Smooth muscle cell of bladder (primary cell): Measurements from ENCODE around the gene OR10R2. TPM values are rescaled to one million over a fixed set of nuclear protein-coding genes. Genes with fewer than 3 reads are reported as not detected.

Experiments used
- total RNA-seq: library from RNA; depleted of rRNA; stranded (reverse); fragments of >200 nt; gene quantifications from 2 replicates; pipeline ENCODE4 v1.2.3, GENCODE V29; 2014

Gene OR10R2
- not detected in 2 replicates for total RNA-seq

GRCh38 chr1:158471920-158472319 lies at the start of gene OR10R2:
TSS of gene OR10R2 (plus strand) at chr1:158472220. CDS start at chr1:158472326, 106 bp downstream.

GRCh38 chr1:158426137-158426536 lies 45.9 kb upstream of the OR10R2 start, which contains the start of gene OR10K2:
TSS of gene OR10K2 (minus strand) at chr1:158426237. CDS start at chr1:158420866, 5,371 bp downstream.

DNA sequence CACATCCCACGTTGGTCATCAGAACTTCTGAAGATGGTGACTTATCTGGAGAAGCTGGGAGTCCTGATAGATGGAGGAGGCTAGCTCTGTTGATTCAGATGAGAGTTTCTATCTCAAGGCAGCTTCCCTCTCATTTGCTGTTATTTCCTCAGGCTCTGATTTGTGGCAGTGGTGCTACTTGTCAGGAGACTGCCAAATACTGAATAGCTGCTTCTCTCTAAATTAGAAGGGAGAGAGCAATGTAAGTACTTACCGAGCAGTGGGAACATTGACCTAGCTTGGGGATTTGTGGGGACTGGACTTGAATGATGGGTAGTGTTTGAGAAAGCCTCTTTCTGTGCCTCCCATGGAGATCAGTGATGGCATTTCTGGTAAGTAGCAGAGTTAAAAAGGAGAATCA lies 10.5 kb upstream of the OR10R2 start, which contains the start of gene OR10K1:
OR10K1 (plus strand) TSS at position 301 of the 400 bp plus-strand sequence. CDS start 3,728 bp downstream, outside the sequence.

Other genes with a start within 250 kb of the OR10R2 start
- not detected in 2 replicates for gene CD1A, start 217.8 kb upstream of the OR10R2 start, total RNA-seq
- not detected in 2 replicates for gene CD1C, start 182.3 kb upstream of the OR10R2 start, total RNA-seq
- gene CD1B, start 140.7 kb upstream of the OR10R2 start, total RNA-seq: not detected in 2 replicates
- gene CD1E, start 118.3 kb upstream of the OR10R2 start, total RNA-seq: not detected in 2 replicates
- gene OR10T2, start 72.8 kb upstream of the OR10R2 start, total RNA-seq: not detected in 2 replicates
- gene OR10K2, start 46.0 kb upstream of the OR10R2 start, total RNA-seq: not detected in 2 replicates
- not detected in 2 replicates for gene OR10K1, start 10.4 kb upstream of the OR10R2 start, total RNA-seq
- not detected in 2 replicates for gene OR6Y1, start 82.2 kb downstream of the OR10R2 start, total RNA-seq
- not detected in 2 replicates for gene OR6P1, start 98.4 kb downstream of the OR10R2 start, total RNA-seq
- not detected in 2 replicates for gene OR10X1, start 107.7 kb downstream of the OR10R2 start, total RNA-seq
- not detected in 2 replicates for gene OR10Z1, start 133.0 kb downstream of the OR10R2 start, total RNA-seq
- gene SPTA1, start 214.5 kb downstream of the OR10R2 start, total RNA-seq: 0.14 and 0.18 TPM in 2 replicates
- gene OR6K2, start 228.4 kb downstream of the OR10R2 start, total RNA-seq: not detected in 2 replicates
- gene OR6K3, start 248.5 kb downstream of the OR10R2 start, total RNA-seq: not detected in 2 replicates